GM18511 (cell line): ENCODE results near the gene FXYD5.
"Not testable (repeated sequence)": the region's sequence is repeated elsewhere in the genome, so short reads cannot be mapped to it uniquely, and the experiment has no call there.

Experiments
- ATAC-seq: cut with Tn5 transposase; IDR thresholded peaks from one replicate; pipeline ENCODE4 v1.9.1; 2021; ENCODE audit warnings: mild to moderate bottlenecking, moderate library complexity; ENCODE audit not compliant: unreplicated experiment

Gene FXYD5

DNA sequence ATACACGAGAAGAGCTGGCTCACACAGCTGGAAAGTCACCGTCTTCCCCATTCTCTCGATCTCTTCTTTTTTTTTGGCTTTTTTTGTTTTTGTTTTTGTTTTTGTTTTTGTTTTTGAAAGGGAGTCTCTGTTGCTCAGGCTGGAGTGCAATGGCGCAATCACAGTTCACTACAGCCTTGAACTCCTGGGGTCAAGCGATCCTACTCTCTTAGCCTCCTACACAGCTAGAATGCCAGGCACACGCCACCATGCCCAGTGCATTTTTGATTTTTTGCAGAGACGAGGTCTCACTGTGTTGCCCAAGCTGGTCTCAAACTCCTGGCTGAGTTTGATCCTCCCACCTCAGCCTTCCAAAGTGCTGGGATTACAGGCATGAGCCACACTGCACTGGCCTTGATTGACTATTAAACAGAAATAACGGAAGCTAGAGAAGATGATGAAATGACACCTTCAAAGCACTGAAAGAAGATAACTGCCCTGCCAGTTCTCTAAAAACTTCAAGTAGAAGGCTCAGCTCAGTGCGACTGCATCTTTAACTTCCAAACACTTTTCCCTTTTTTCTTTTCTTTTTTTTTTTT lies 34.9 kb upstream of the FXYD5 start:
- no peak for ATAC-seq

DNA sequence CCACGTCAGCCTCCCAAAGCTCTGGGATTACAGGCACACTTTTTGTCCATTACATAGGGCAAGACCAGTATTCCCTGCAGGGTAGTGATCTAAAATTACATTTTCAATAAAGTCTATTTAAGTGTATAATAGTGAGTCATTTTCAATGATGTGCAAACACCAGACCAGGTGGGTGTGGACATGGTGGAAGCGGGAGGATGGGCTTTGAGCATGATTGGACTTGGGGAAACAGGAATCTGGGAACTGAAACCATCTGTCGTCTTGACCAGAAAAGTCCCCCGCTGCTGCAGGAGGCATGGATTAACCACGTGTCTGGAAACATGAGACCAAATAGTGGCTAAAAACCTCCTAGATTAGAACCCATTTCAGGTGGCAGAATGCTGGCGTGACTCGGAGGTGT lies 34.0 kb upstream of the FXYD5 start:
- ATAC-seq = no peak

- ATAC-seq = no peak
Measured at GRCh38 chr19:35120898-35121297, 33.6 kb upstream of the FXYD5 start.

DNA sequence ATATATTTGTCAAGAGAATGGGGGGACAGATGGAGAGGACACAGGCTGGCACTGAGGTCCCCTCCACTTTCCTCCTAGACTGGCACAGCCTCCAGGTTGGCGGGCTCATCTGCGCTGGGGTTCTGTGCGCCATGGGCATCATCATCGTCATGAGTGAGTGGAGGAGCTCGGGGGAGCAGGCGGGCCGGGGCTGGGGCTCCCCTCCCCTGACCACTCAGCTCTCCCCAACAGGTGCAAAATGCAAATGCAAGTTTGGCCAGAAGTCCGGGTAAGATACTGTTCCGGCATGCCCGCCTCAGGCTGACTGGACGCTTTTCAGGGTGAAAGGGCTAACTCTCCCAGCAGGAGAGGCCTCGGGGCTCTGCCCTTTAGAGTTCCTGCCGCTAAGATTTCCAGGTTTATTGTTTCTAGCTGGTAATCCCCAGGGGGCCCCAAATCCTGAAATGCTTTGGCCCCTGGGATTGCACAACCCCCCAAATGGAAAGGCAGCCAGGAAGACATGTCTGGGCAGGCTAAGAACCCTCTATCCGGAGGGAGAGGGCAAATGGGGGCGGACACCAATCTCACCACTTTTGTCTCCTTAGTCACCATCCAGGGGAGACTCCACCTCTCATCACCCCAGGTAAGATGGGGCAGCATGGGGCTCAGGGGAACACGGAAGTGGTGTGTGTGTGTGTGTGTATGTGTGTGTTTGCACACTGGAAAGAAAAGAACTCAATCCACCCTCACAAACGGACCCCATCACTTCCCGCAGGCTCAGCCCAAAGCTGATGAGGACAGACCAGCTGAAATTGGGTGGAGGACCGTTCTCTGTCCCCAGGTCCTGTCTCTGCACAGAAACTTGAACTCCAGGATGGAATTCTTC lies 31.6 kb upstream of the FXYD5 start:
- no peak for ATAC-seq

- no peak for ATAC-seq
Measured at GRCh38 chr19:35123573-35123972, 31.0 kb upstream of the FXYD5 start.

- ATAC-seq = peak; percentile 83
Measured at GRCh38 chr19:35124098-35125060, 30.2 kb upstream of the FXYD5 start.

GRCh38 chr19:35125270-35125717 lies 29.2 kb upstream of the FXYD5 start:
- ATAC-seq = no peak

GRCh38 chr19:35125749-35126623 lies 28.5 kb upstream of the FXYD5 start:
- ATAC-seq = no peak

DNA sequence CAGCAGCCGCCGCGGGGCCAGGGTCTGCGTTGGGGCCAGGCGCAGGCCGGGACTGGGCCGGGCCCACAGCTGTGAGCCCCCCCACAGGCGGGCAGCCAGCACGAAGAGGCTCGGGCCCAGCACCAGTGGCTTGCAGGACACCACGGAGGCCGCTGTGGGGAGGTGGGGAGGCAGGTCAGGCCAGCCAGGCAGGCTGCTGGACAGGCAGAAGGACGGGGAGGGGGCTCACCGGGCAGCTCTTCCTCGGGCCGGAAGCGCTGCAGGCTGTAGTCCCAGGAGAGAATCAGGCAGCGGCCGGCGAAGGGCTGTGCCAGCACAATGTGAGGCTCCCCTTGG lies 27.9 kb upstream of the FXYD5 start:
- no peak for ATAC-seq

GRCh38 chr19:35127871-35128270 lies 26.7 kb upstream of the FXYD5 start:
- no peak for ATAC-seq

- ATAC-seq = no peak
Measured at GRCh38 chr19:35128398-35129057, 26.0 kb upstream of the FXYD5 start.

- not testable (repeated sequence) for ATAC-seq
Measured at GRCh38 chr19:35129724-35130274, 24.7 kb upstream of the FXYD5 start.

DNA sequence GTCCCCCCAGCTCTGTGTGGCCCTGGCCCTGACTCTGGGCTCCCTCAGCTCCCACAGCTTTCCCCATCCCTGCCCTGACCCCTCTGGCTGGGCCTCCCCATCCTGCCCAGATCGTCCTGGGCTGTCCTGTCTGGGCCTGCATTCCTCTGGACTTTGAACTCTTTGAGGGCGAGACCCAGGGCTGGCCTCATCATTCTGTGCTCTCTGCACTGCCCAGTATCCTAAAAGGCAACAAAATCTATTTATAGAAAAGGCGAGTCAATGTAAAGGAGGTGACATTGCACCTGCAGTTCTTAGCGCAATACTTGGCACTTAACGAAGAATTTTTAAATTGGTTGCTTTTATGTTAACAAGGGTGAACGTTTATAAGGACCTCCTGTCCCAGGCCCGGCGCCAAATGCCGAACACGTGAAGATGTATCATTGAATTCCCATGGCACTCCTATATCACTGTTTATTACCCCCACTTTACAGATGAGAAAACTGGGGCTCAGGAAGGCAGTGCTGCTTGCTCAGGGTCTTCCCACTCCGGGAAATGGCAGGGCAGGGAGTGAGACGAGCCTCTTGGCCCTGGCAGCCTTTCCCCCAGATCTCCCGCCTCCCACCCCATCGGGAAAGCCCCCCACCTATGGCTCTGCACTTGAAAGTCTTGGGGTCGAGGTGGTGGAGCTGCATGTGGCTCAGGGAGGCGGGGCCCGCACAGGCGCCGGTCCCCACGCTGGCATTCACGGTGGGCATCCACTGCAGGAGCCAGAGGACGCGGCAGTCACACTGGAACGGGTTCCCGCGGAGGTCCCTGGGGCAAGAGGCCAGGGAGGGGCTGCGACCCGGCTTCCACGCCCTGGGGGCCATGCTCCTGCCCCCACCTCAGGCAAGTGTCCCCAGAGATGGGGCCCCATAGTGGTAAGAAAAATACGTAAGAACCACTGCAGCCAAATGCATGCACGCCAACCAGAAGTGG lies 23.5 kb upstream of the FXYD5 start:
- no peak for ATAC-seq

GRCh38 chr19:35132254-35132653 lies 22.3 kb upstream of the FXYD5 start:
- ATAC-seq = no peak

DNA sequence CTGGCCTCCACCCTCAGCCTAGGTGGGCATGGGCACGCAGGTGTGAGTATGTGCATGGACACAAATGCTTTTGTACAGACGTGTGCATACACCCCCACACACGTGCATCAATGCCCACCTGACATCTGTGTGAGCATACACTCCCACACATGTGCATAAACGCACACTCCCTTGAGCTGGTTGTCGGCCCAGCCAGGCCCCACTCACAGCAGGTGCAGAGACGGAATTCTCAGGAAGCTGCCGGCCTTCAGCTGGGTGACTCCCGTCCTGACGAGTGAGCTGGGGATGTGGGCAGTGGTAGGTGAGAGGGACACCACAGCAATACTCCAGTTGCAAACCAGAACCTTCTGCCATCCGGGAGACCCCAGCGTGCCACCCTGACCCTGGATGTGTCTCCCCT lies 20.7 kb upstream of the FXYD5 start:
- no peak for ATAC-seq

- ATAC-seq = no peak
Measured at GRCh38 chr19:35134601-35135242, 19.8 kb upstream of the FXYD5 start, which contains the start of gene LGI4. TSS of gene LGI4 (minus strand) at chr19:35135059. CDS start at chr19:35134680, 379 bp downstream.

DNA sequence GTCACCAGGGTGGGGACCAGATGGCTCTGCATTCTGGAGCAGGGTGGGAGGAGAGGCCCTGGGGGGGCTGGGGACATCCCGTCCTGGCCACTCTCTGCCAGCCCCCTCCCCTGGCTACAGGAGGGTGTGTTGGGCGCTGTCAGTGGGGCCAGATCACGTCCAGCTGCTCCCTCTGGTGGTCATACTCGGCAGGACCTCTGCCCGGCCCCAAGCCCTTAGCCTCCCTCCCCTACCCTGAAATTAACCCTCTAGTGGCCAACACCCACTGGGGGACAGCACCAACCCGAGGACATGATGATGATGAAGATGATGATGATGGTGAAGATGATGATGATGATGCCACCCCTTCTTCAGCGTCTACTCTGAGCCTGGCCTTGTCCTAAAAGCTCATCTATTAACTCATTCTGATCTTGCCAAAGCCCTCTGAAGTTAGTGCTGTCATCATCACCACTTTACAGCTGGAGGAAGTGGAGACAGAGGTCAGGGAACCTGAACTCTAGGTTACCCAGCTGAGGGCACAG lies 19.1 kb upstream of the FXYD5 start:
- no peak for ATAC-seq

- ATAC-seq = no peak
Measured at GRCh38 chr19:35136231-35136630, 18.3 kb upstream of the FXYD5 start.
